Measurements from ENCODE around the gene MMEL1. TPM values are rescaled to one million over a fixed set of nuclear protein-coding genes. Genes with fewer than 3 reads are reported as not detected.
"Not testable (repeated sequence)": the region's sequence is repeated elsewhere in the genome, so short reads cannot be mapped to it uniquely, and the experiment has no call there.

MMEL1 gene
- total and polyA plus RNA-seq, 2 donors from 2014 or later, result 4.0 to 8.5 TPM

DNA sequence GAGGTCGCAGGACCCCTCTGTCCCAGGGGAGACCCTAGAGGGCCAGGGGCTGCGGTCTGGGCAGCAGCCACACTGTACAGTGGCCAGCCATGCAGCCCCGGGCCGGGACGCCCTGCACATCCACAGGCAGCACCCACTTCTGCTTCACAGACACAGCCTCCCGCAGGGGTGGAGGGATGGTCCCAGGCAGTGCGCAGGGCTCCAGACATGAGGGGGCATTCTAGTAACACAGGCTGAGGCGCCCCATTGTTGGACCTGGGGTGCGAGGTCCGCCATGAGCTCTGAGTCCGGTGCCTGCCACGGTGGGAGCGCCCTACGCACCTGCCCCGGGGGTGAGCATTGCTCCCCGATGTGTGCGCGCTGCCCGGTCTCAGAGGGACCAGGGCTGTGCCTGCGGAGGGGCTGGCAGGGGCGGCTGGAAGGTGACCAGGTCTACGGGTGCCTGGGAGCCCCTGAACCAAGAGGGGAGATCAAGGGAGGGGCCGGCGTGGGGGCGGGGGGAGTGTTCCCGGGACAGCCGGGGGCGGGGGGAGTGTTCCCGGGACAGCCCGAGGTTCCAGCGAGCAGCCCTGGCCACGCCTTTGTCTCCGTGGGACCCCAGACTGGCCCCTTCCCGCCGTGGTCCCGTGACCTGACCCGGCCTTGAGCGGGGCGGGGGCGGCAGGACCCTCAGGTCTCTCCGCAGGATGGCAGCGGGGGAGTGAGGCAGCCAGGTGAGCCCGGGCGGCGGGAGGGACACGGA is 4.5 kb downstream of the MMEL1 start:
- H3K9ac ChIP-seq (ENCODE audit: low read length in 3 of 3), result no peak overlapping the region
- no peak for TF ChIP-seq CTCF (IDR thresholded peaks at IDR 0.05; ENCODE audit: borderline replicate concordance, extremely low read depth, insufficient read depth)
- H3K9me3 ChIP-seq (ENCODE audit: control insufficient read depth in 2 of 3, insufficient read depth in 1 of 3, low read length in 3 of 3), result peaks cover 0 to 3% (median 0%) of the 10 kb centered on the region in 3 donors
- intact Hi-C loops (cut with DNase I), result no loop called here
- FAIRE-seq, result no peak
- no peak overlapping the region for H3K4me3 ChIP-seq (ENCODE audit: low read length in 3 of 3)
- peak in 1 of 5 donors; percentile 64 for DNase-seq
- no peak overlapping the region for H3K27ac ChIP-seq (ENCODE audit: low read depth in 2 of 2, low read length in 2 of 2)
- H3K4me1 ChIP-seq (ENCODE audit: control insufficient read depth in 2 of 3, insufficient read depth in 2 of 3, low read depth in 1 of 3, low read length in 3 of 3), result no peaks in the 10 kb centered on the region
- no peaks in the 10 kb centered on the region for H3K36me3 ChIP-seq (ENCODE audit: control insufficient read depth in 2 of 3, insufficient read depth in 3 of 3, low read length in 3 of 3)
- peaks cover 13% of the 10 kb centered on the region for H3K27me3 ChIP-seq (ENCODE audit: control insufficient read depth, insufficient read depth, low read length)

- H3K27me3 ChIP-seq (ENCODE audit: control insufficient read depth, insufficient read depth, low read length), result peaks cover 13% of the 10 kb centered on the region
- H3K4me1 ChIP-seq (ENCODE audit: control insufficient read depth in 2 of 3, insufficient read depth in 2 of 3, low read depth in 1 of 3, low read length in 3 of 3), result no peaks in the 10 kb centered on the region
- H3K4me3 ChIP-seq (ENCODE audit: low read length in 3 of 3), result no peak overlapping the region
- intact Hi-C loops (cut with DNase I), result no loop called here
- FAIRE-seq, result no peak
- no peak for DNase-seq
- H3K9me3 ChIP-seq (ENCODE audit: control insufficient read depth in 2 of 3, insufficient read depth in 1 of 3, low read length in 3 of 3), result peaks cover 0 to 3% (median 0%) of the 10 kb centered on the region in 3 donors
- H3K36me3 ChIP-seq (ENCODE audit: control insufficient read depth in 2 of 3, insufficient read depth in 3 of 3, low read length in 3 of 3), result no peaks in the 10 kb centered on the region
- no peak overlapping the region for H3K9ac ChIP-seq (ENCODE audit: low read length in 3 of 3)
- H3K27ac ChIP-seq (ENCODE audit: low read depth in 2 of 2, low read length in 2 of 2), result no peak overlapping the region
- TF ChIP-seq CTCF (IDR thresholded peaks at IDR 0.05; ENCODE audit: borderline replicate concordance, extremely low read depth, insufficient read depth), result no peak
These were observed 5.1 kb downstream of the MMEL1 start for GRCh38 chr1:2627746-2628145.

GRCh38 chr1:2625748-2626147 is 7.1 kb downstream of the MMEL1 start:
- DNase-seq; H3K27ac ChIP-seq (ENCODE audit: low read depth in 2 of 2, low read length in 2 of 2); H3K9me3 ChIP-seq (ENCODE audit: control insufficient read depth in 2 of 3, insufficient read depth in 1 of 3, low read length in 3 of 3); H3K4me1 ChIP-seq (ENCODE audit: control insufficient read depth in 2 of 3, insufficient read depth in 2 of 3, low read depth in 1 of 3, low read length in 3 of 3); H3K36me3 ChIP-seq (ENCODE audit: control insufficient read depth in 2 of 3, insufficient read depth in 3 of 3, low read length in 3 of 3); H3K4me3 ChIP-seq (ENCODE audit: low read length in 3 of 3); intact Hi-C loops (cut with DNase I); H3K9ac ChIP-seq (ENCODE audit: low read length in 3 of 3); FAIRE-seq: not testable (repeated sequence)
- peaks cover 12% of the 10 kb centered on the region for H3K27me3 ChIP-seq (ENCODE audit: control insufficient read depth, insufficient read depth, low read length)

DNA sequence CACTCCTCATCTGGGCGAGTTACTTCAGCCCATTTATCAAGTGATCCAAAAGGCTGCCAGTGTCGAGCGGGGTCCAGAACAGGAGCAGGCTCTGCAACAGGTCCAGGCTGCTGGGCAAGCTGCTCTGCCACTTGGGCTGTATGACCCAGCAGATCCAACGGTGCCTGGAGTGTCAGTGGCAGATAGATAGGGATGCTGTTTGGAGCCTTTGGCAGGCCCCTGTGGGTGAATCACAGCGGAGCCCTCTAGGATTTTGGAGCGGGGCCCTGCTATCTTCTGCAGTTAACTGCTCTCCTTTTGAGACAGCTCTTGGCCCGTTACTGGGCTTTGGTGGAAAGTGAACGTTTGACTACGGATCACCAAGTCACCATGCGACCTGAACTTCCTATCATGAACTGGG is 7.5 kb downstream of the MMEL1 start:
- no peaks in the 10 kb centered on the region for H3K36me3 ChIP-seq (ENCODE audit: control insufficient read depth in 2 of 3, insufficient read depth in 3 of 3, low read length in 3 of 3)
- FAIRE-seq, result no peak
- no peak overlapping the region for H3K27ac ChIP-seq (ENCODE audit: low read depth in 2 of 2, low read length in 2 of 2)
- peaks cover 9% of the 10 kb centered on the region for H3K27me3 ChIP-seq (ENCODE audit: control insufficient read depth, insufficient read depth, low read length)
- H3K9me3 ChIP-seq (ENCODE audit: control insufficient read depth in 2 of 3, insufficient read depth in 1 of 3, low read length in 3 of 3), result peaks cover 0 to 1% (median 0%) of the 10 kb centered on the region in 3 donors
- no peaks in the 10 kb centered on the region for H3K4me1 ChIP-seq (ENCODE audit: control insufficient read depth in 2 of 3, insufficient read depth in 2 of 3, low read depth in 1 of 3, low read length in 3 of 3)
- intact Hi-C loops (cut with DNase I), result no loop called here
- no peak overlapping the region for H3K4me3 ChIP-seq (ENCODE audit: low read length in 3 of 3)
- no peak overlapping the region for H3K9ac ChIP-seq (ENCODE audit: low read length in 3 of 3)
- DNase-seq, result no peak
- no peak for TF ChIP-seq CTCF (IDR thresholded peaks at IDR 0.05; ENCODE audit: borderline replicate concordance, extremely low read depth, insufficient read depth)
